T-helper 22 cell (primary cell): Measurements from ENCODE around the gene KRTCAP3.
A peak's percentile ranks its signal among the peaks of the same experiment; 100 is the strongest.

Source experiments
- DNase-seq: peaks from one replicate; pipeline ENCODE4 v3.0.0-alpha.2; 2020; ENCODE audit warnings: low read depth

Gene KRTCAP3

DNA sequence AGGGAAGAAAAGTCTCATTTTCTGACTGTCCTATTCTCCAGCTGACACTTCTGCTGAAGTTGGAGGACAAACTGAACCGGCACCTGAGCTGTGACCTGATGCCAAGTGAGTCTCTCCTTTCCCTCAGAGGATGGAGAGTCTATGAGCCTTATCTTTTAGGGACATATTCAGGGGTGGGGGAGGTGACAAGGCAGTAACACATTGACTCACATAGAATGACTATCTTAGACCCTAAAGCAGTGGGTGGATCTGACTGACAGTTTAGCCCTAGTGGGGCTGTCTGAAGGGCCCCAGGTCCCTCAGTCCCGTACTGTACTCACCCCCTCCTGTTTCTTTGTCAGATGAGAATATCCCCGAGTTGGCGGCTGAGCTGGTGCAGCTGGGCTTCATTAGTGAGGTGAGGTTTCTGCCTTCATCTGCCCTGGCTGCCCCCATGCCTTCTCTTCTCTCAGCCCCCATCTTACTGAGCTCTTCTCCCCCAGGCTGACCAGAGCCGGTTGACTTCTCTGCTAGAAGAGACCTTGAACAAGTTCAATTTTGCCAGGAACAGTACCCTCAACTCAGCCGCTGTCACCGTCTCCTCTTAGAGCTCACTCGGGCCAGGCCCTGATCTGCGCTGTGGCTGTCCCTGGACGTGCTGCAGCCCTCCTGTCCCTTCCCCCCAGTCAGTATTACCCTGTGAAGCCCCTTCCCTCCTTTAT lies 805 bp upstream of the KRTCAP3 start:
- DNase-seq, result no peak

DNA sequence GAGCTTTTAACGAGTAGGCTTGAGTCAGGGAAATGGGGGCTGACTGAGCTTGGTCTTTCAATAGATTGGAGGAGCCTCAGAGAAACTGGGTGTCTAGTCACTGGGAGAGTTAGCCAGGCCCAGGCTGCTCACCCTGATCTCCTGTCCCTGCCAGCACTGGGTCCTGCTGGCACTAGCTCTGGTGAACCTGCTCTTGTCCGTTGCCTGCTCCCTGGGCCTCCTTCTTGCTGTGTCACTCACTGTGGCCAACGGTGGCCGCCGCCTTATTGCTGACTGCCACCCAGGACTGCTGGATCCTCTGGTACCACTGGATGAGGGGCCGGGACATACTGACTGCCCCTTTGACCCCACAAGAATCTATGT lies 720 bp downstream of the KRTCAP3 start:
- DNase-seq, result no peak

DNA sequence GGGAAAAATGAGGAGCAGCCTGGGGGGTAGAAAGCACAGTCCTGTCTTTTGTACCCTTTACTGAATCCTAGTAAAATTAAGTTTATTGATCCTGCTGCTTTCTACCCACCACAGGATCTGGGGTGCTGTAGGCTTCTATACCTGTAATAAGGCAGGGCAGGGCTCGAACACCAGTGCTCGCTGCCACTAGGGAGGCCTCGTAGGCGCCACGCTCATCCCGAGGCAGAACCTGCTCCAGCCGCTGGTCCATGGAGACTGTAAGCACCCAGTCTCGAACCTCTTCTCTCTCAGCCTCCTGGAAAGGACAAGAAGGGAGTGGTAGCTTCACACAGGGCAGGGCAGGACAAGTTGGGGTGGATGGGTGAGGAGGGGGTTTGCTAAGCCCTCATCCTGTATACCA lies 3.0 kb downstream of the KRTCAP3 start:
- no peak for DNase-seq

DNA sequence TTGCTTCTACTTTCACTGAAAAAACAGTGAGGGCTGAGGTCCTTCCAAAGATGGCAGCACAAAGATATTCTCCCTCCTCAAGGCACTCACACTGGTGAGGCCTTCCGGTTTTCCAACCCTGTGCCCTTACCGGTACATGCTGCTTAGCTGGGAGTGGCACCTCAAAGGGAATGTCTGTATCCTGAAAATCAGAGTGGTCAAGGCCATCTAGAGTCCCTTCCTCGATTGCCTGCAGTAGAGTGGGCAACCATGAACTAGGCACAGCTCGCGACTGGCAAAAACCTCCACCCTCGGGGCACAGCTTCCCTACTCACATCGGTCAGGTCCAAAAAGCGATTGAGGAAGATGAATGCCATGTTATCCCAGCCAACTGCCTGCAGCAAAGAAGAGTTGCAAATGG lies 3.4 kb downstream of the KRTCAP3 start:
- DNase-seq, result no peak

DNA sequence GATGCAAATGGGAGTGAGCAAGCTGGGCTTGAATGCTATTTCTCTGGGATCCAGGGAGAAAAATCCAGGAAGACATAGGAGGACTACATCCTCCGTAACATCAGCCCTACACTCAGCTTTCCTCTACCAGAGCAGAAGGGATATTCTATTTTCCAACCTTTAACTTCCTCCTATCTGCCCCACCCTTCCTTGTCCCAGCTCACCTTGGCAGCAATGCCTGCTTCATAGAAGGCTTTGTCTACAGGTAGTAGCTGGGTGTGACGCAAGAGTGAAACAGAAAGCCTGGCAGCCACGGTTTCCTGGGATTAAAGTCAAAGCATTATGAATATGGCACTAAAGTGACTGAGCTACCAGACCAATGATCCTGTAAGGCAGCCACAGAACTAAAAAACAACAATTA lies 3.9 kb downstream of the KRTCAP3 start:
- DNase-seq, result no peak

DNA sequence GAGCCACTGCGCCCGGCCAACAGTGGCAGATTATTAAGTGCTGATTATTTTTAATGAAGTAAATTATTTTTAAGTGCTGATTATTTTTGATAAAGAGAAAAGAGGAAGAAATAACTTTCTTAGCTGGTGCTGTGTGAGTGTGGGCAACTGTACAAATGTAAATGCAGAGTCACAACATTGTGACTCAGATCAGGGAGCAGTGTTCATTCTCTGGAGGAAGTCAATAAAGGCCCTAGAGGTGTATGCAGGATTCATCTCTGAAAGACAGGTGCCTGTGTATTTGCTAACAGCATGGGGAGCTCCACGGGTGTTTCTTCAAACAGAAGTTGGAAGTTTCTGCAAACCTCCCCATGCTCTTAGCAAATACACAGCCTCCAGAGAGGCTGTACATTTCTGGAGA lies 6.2 kb downstream of the KRTCAP3 start:
- no peak for DNase-seq

DNA sequence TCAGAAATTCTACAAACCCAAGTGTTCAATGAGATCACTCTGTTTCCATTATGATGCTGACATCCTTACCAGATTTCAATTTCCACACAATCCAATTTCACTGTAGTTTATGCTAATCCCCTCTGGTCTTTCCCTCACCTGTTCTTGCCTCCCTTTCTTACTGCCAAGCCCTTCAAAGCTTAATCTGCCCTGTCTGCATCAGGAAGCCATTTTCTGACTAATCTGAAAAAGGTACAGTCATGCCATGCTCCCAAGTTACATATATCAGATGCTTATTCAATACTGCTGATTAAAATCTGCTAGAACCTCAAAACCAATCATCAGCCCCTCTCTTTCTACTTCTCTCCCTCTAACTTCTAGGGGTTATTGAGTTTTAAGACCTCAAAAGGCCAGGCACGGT lies 8.9 kb downstream of the KRTCAP3 start:
- DNase-seq, result no peak

DNA sequence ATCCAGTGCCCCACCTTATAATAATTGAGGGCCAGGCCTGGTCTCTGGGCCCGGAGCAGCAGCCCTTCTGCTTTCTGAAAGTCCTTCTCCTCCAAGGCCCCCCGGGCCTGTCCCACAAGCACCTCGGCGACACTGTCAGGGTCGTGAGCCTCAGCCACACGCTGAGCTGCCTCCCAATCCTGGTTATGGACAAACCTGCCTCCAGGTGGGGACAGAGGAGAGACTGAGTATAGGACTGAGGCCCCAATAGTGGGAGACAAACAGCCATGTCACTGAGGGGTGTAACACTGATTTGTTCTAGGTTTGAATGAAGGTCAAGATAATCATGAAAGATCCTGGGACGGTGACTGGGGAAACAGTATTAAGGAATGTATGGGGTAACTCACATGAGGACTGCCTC lies 11.8 kb downstream of the KRTCAP3 start:
- DNase-seq, result no peak

DNA sequence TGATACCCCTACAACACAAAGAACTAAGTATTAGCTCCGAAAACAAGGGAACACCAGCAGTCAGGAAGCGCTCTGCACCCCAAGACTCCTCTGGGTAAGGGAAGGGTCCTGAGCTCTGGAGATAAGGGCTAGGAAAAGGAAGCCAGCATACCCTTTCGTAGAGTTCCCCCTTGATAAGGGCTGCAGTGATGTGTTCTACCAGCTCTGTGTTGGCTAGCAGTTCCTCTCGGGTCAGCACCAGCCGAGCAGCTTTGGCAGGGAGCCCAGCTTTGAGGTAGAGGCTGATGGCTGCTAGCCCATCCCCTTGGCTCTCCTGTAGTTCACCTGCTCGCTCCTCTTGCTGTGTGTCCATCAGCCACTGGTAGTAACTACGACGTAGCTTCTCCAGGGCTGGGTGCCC lies 18.9 kb downstream of the KRTCAP3 start:
- DNase-seq, result no peak

DNA sequence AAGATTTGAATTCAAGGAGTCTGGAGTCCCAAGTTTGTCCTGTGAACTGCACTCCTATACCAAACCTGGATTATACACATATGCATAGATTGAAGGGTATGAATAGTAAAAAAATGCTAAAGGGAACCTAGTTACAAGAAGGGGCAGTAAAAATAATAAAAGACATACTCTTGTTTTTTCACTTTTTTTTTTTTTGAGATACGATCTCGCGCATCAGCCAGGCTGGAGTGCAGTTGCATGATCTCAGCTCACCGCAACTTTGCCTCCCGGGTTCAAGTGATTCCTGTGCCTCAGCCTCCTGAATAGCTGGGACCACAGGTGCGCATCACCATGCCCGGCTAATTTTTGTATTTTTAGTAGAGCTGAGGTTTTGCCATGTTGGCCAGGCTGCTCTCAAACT lies 22.3 kb downstream of the KRTCAP3 start:
- no peak for DNase-seq

DNA sequence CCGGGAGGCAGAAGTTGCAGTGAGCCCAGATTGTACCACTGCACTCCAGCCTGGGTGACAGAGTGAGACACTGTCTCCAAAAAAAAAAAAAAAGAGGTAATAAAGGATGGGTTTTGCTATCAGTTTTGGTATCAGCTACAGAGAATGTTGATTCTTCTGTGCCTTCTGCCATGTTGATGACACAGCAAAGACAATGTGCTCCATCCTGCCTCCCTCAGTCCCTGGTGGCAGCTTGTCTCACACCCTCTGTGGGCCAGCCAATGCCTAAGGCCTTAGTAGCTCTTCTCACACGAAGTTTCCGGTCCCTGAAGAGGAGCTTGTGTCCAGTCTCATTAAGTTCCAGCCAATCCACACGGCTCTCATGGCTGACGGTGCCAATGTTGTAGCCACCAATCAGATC lies 29.8 kb downstream of the KRTCAP3 start:
- no peak for DNase-seq

DNA sequence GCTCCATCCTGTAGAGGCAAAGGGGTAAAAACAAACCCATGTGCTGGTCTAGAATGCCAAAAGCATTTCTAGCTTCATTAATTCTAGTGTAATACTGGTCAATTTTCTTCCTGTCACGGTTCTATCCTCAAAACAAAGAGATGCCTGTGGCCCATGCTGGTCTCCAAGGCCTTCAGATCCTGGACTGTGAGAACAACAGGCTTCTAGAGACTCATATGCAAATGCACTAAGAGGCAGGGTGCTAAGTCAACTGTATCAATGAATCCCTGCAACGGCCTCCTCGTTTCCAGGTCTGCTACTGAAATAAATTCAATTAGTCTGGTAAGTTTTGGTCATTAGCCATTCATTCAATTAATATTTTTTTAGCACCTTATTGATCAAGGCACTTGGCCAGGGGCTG lies 43.3 kb downstream of the KRTCAP3 start:
- DNase-seq, result no peak

DNA sequence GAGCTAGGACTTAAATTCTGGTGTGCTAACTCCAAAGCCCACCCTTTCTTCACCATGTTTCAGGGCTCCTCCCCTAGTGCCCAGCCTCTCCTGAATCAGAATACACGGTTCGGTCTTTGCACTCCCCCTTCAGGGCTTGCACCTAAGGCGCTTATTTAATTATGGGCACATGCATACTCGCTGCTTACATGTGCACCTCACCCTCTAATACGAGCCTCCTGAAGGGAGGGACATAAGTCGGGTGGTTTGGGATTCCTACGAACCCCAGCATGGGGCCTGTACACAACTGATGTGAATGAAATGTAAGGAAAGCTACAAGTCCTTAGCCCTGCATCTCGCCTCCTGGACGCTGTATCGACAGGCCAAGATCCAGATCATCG lies 46.9 kb downstream of the KRTCAP3 start:
- no peak for DNase-seq

DNA sequence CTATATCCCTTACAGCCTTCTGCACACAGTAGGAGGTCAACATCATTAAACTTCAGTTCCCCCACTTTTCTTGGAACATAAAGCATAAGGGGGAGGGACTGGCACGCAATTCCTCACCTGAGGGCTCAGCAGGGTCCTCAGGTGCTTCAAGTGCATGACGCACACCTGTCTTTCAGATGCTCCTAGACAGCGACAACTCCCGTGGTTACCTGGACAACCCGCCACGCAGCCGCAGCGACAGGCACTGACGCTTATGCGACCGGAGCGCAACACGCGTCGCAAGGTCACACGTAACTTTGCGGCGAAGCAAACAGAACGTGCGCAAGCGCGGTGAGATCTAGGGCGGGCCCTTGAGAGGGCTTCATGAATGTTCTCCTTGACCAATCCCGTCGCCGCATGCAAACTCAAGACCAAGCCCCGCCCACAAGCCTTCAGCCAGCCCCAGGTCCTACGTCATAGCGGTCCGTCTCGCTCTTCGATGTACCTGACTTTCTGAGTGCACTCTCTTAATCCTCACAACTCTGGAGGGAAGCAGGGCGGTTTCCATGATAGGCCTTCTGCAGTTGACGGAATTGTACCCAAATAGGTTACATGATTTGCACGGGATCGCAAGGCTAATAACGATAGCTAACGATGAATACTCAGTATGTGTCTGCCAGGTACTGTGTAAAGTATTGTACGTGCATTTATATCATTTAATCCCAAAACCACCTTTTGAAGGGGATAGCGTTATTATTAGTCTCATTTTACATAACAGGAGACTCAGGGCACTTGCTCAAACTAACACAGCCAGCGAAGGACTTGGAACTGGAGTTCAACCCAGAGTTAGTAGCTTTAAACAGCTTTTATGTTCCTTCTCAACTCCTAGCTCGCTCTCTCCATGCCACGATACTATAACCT lies 47.6 kb downstream of the KRTCAP3 start, which contains the start of gene IFT172:
Gene IFT172, minus strand, starts transcription at position 246 of the 900 bp plus-strand sequence. Its CDS starts 90 bp downstream, at position 156.
- DNase-seq, result peak; percentile 99

DNA sequence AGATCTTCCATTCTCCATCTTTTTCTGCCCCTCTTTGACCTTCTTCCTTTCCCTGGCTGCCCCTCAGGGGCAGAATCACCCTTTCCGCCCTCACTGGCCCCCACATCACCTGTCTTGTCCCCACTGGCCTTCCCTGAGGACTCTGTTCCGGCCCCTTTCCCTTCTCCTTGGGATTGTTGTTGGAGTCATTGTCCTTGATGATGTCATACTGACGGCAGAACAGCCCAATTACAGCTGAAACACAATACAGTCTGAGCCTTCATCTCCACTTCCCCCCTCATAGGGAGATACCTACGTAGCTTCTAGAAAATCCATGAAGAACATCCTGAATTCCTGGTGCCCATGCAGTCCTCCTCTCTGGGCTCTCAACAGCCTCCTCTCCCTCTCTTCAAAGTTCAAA lies 50.4 kb downstream of the KRTCAP3 start:
- DNase-seq, result no peak

DNA sequence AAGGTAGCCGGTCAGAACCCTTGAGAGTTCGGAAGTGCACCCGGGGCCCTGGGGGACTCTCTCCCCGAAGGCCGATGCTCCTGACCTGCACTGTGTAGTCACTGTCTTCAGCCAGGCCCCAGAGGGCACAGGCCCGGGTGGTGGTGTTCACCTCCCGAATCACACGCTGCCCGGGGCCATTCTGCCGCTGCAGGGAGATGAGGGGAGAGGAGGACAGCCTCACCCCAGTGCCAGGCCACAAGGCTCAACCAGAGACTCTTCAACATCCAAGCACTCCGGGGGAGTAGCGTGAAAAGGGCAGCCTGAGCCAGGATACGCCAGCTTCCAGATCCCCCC lies 51.7 kb downstream of the KRTCAP3 start:
- DNase-seq, result no peak
